Endothelial cell of umbilical vein (primary cell): ENCODE data around the gene XRCC4. TPM values are rescaled to one million over a fixed set of nuclear protein-coding genes. Genes with fewer than 3 reads are reported as not detected.

ENCODE experiments used
- BruUV-seq: library from RNA; stranded (reverse); fragments of 400-500 nt; replicated peaks from 2 replicates; lab custom pipeline; 2021; lab: Mats Ljungman, UMichigan
- CTCF ChIA-PET: fragments of 300-600, 350-600 bp; sonication (Branson Sonifier 250); formaldehyde crosslinking; loops from one replicate; lab custom pipeline; 2021; ENCODE audit warnings: antibody characterized with exemption, inconsistent platforms; lab: Charles Lee
- POLR2A ChIA-PET: fragments of 300-600, 350-600 bp; sonication (Branson Sonifier 250); formaldehyde crosslinking; loops from one replicate; lab custom pipeline; 2021; ENCODE audit warnings: antibody characterized with exemption, inconsistent platforms; lab: Charles Lee
- DNase-seq: peaks from one replicate; pipeline ENCODE4 v3.0.0-alpha.2; 2011; ENCODE audit warnings: low read depth, low spot score
- FAIRE-seq: peaks from 2 replicates; lab custom pipeline; 2011; peaks lifted over from hg19 to GRCh38; lab: Jason Lieb, UNC
- H2AFZ ChIP-seq: 2 replicates; pipeline ENCODE4 v1.6.0; 2012; ENCODE audit warnings: low read depth, low read length, control low read depth, inconsistent platforms
- H3K27ac ChIP-seq: 2 replicates; pipeline ENCODE4 v1.5.1; 2011; ENCODE audit warnings: low read depth, mild to moderate bottlenecking, control low read depth, low read length, moderate library complexity; ENCODE audit not compliant: insufficient read depth
- H3K27me3 ChIP-seq, 2 experiments: 2 replicates each; pipeline versions ENCODE4 v1.6.0 to v1.6.1; 2011; ENCODE audit warnings: low read length in 2 of 2, mixed read lengths in 1 of 2; ENCODE audit not compliant: control insufficient read depth in 2 of 2, insufficient read depth in 2 of 2
- H3K36me3 ChIP-seq, 2 experiments: 2 replicates in 1 of 2; 3 replicates in 1 of 2; pipeline ENCODE4 v1.5.1; 2011; ENCODE audit warnings: low read length in 2 of 2, mild to moderate bottlenecking in 1 of 2, moderate library complexity in 1 of 2; ENCODE audit not compliant: control insufficient read depth in 2 of 2, insufficient read depth in 2 of 2; ENCODE audit errors: extremely low read depth in 1 of 2
- H3K4me1 ChIP-seq: 3 replicates; pipeline ENCODE4 v1.5.1; 2011; ENCODE audit warnings: mild to moderate bottlenecking, low read length; ENCODE audit not compliant: control insufficient read depth, insufficient read depth; ENCODE audit errors: extremely low read depth
- H3K4me2 ChIP-seq: 2 replicates; pipeline ENCODE4 v1.6.1; 2011; ENCODE audit warnings: low read length, control low read depth, mixed read lengths; ENCODE audit not compliant: insufficient read depth
- H3K4me3 ChIP-seq, 3 experiments: fragments of 200-600 bp in 1 of 3; sonication (generic), shearing (Covaris generic) in 1 of 3; replicated peaks in 1 of 3; 2 replicates each; pipeline ENCODE4 v1.5.1; 2011 to 2016; ENCODE audit warnings: control low read depth in 3 of 3, low read length in 3 of 3, mild to moderate bottlenecking in 2 of 3, inconsistent platforms in 1 of 3, low read depth in 1 of 3, moderate library complexity in 1 of 3; ENCODE audit not compliant: insufficient read depth in 1 of 3
- H3K79me2 ChIP-seq: 2 replicates; pipeline ENCODE4 v1.6.0; 2012; ENCODE audit warnings: low read length, inconsistent platforms; ENCODE audit not compliant: control insufficient read depth, insufficient read depth
- H3K9ac ChIP-seq: replicated peaks from 2 replicates; pipeline ENCODE3; 2011; ENCODE audit warnings: low read length, control low read depth; ENCODE audit not compliant: insufficient read depth; ENCODE audit errors: extremely low read depth
- H3K9me1 ChIP-seq: replicated peaks from 3 replicates; pipeline ENCODE4 v1.6.0; 2011; ENCODE audit warnings: mild to moderate bottlenecking, low read length; ENCODE audit not compliant: control insufficient read depth, insufficient read depth; ENCODE audit errors: extremely low read depth
- H3K9me3 ChIP-seq: replicated peaks from 2 replicates; pipeline ENCODE4 v1.5.1; 2012; ENCODE audit warnings: low read length, inconsistent platforms; ENCODE audit not compliant: control insufficient read depth, insufficient read depth
- H4K20me1 ChIP-seq: replicated peaks from 2 replicates; pipeline ENCODE3; 2011; ENCODE audit warnings: mild to moderate bottlenecking, low read length; ENCODE audit not compliant: control insufficient read depth, insufficient read depth; ENCODE audit errors: extremely low read depth
- EZH2 ChIP-seq: IDR thresholded peaks from 2 replicates; pipeline ENCODE4 v1.6.1; 2012; ENCODE audit warnings: borderline replicate concordance, low read depth, mild to moderate bottlenecking, moderate library complexity, low read length, inconsistent platforms; ENCODE audit not compliant: severe bottlenecking
- FOS ChIP-seq: IDR thresholded peaks from 2 replicates; pipeline ENCODE4 v1.6.1; 2011; ENCODE audit warnings: mild to moderate bottlenecking, low read length, moderate library complexity, borderline replicate concordance; ENCODE audit not compliant: insufficient read depth
- GATA2 ChIP-seq: IDR thresholded peaks from 2 replicates; pipeline ENCODE4 v1.7.0; 2011; ENCODE audit warnings: low read depth, mild to moderate bottlenecking, moderate library complexity, mixed read lengths, low read length; ENCODE audit not compliant: insufficient read length, insufficient read depth
- JUN ChIP-seq: IDR thresholded peaks from 2 replicates; pipeline ENCODE4 v1.6.1; 2011; ENCODE audit warnings: borderline replicate concordance, low read depth; ENCODE audit not compliant: insufficient read length, insufficient read depth
- MYC ChIP-seq: IDR thresholded peaks from one replicate; pipeline ENCODE4 v1.6.1; 2011; ENCODE audit warnings: mild to moderate bottlenecking, low read depth, low read length
- POLR2A ChIP-seq: IDR thresholded peaks from 2 replicates; pipeline ENCODE4 v1.6.1; 2012; ENCODE audit warnings: low read depth, mild to moderate bottlenecking, control low read depth, low read length
- POLR2AphosphoS5 ChIP-seq: IDR thresholded peaks from 2 replicates; pipeline ENCODE4 v1.6.1; 2012; ENCODE audit warnings: low read depth, mild to moderate bottlenecking, control low read depth, low read length, moderate library complexity; ENCODE audit not compliant: insufficient read depth
- dilution Hi-C: fragments of 300-500 bp; cut with MboI; formaldehyde crosslinking; loops from one replicate; pipeline ENCODE4 v1.15.0; 2019; ENCODE audit warnings: low sequenced_read_pairs; ENCODE audit not compliant: extremely low pct_ligation_motif_present
- intact Hi-C: fragments of 100-400 bp; cut with micrococcal nuclease; formaldehyde crosslinking; loops from one replicate; pipeline ENCODE4 v1.10.0; 2022
- polyA plus RNA-seq, 4 experiments: library from polyadenylated mRNA; depleted of rRNA in 3 of 4; stranded (reverse) in 3 of 4; unstranded in 1 of 4; fragments of >200 nt; gene quantifications; 2 replicates each; pipeline versions ENCODE4 v1.2.1 to v1.2.3, GENCODE V29; 2011 to 2012; ENCODE audit warnings: missing spikeins in 1 of 4
- total RNA-seq: library from RNA; stranded (reverse); gene quantifications from 2 replicates; pipeline ENCODE4 v1.2.3, GENCODE V29; 2021
- TF ChIP-seq, protein P1 (sequence below): IDR thresholded peaks from 2 replicates; pipeline ENCODE4 v1.6.1; 2011; ENCODE audit not compliant: insufficient read depth, insufficient read length
- TF ChIP-seq, protein P2 (sequence below), 2 donors: IDR thresholded peaks; 1 replicate in 1 of 2; 2 replicates in 1 of 2; pipeline ENCODE4 v1.5.1; 2011; ENCODE audit warnings: low read length in 2 of 2, mild to moderate bottlenecking in 2 of 2, moderate library complexity in 2 of 2, control low read depth in 1 of 2, inconsistent platforms in 1 of 2, low read depth in 1 of 2; ENCODE audit not compliant: insufficient read depth in 1 of 2; ENCODE audit errors: extremely low read depth in 1 of 2

XRCC4 gene
- total and polyA plus RNA-seq, 2 donors (not counting 3 experiments of a cell fraction or from before 2014, with no cell fraction given) = 1.3 to 7.7 TPM

DNA sequence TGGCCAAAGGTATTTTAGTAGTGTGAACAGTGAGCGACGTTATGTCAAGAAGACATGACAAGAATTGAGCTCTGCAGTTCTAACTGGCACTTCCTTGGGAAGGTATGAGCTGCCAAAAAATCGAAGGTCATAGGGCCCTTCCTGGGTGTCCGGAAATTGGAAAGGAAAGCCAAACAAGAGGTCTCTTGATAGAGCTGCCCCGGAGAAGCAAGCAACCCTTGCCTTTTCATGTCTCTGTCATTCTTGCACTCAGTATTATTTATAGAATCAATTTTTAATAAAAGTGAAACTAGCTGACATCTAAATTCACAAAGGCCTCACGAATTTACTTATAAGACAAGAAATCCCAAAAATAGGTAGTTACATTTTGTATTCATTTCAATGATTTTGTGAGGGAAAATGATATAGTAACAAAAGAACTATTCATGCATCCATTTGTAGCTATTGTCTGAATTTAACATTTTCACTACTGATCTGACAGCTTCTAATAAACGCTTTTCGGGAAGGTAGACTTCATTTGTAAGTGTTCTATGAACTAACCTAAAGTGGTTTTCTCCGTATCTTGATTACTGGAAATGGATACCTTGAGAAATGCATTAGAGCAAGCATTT is 280.4 kb downstream of the XRCC4 start:
- ChIA-PET CTCF (no interaction called here), POLR2A (no interaction called here)
- BruUV-seq = no TSS peak
- H3K36me3 ChIP-seq = no peaks in the 10 kb centered on the region
- no peak overlapping the region for H2AFZ ChIP-seq
- no peaks in the 10 kb centered on the region for H3K9me1 ChIP-seq
- H3K4me2 ChIP-seq = no peak overlapping the region
- no peaks in the 10 kb centered on the region for H3K79me2 ChIP-seq
- dilution Hi-C loops = no loop called here
- no peak for DNase-seq
- no peak overlapping the region for H3K27ac ChIP-seq
- H3K9me3 ChIP-seq = no peaks in the 10 kb centered on the region
- H3K27me3 ChIP-seq = no peaks in the 10 kb centered on the region
- no peaks in the 10 kb centered on the region for H4K20me1 ChIP-seq
- TF ChIP-seq, protein P1, sequence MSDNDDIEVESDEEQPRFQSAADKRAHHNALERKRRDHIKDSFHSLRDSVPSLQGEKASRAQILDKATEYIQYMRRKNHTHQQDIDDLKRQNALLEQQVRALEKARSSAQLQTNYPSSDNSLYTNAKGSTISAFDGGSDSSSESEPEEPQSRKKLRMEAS = no peak
- TF ChIP-seq POLR2A (no peak), MYC (no peak), EZH2 (no peak), FOS (no peak), JUN (no peak), GATA2 (no peak), POLR2AphosphoS5 (no peak)
- TF ChIP-seq, protein P2, sequence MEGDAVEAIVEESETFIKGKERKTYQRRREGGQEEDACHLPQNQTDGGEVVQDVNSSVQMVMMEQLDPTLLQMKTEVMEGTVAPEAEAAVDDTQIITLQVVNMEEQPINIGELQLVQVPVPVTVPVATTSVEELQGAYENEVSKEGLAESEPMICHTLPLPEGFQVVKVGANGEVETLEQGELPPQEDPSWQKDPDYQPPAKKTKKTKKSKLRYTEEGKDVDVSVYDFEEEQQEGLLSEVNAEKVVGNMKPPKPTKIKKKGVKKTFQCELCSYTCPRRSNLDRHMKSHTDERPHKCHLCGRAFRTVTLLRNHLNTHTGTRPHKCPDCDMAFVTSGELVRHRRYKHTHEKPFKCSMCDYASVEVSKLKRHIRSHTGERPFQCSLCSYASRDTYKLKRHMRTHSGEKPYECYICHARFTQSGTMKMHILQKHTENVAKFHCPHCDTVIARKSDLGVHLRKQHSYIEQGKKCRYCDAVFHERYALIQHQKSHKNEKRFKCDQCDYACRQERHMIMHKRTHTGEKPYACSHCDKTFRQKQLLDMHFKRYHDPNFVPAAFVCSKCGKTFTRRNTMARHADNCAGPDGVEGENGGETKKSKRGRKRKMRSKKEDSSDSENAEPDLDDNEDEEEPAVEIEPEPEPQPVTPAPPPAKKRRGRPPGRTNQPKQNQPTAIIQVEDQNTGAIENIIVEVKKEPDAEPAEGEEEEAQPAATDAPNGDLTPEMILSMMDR (IDR thresholded peaks at IDR 0.05; ENCODE audit: extremely low read depth in 1 of 2, insufficient read depth in 1 of 2, low read depth in 1 of 2, low read length in 2 of 2) = no peak
- no peak overlapping the region for H3K9ac ChIP-seq
- no peak overlapping the region for H3K4me3 ChIP-seq
- no peak for FAIRE-seq
- no peaks in the 10 kb centered on the region for H3K4me1 ChIP-seq
- intact Hi-C loops = no loop called here
